ENCODE results near the gene FYN. TPM values are rescaled to one million over a fixed set of nuclear protein-coding genes. Genes with fewer than 3 reads are reported as not detected.
"Not testable (repeated sequence)": the region's sequence is repeated elsewhere in the genome, so short reads cannot be mapped to it uniquely, and the experiment has no call there.

FYN gene
- total and polyA plus RNA-seq, 2 of the 13 experiments (the other 11 are each of a cell fraction or from before 2014, with no cell fraction given): 15.5 to 24.6 TPM

GRCh38 chr6:111835807-111836206 is 37.4 kb downstream of the FYN start (continued):
- no peak for TF ChIP-seq MXD4 (CRISPR knock-in tag; IDR thresholded peaks at IDR 0.05)
- TF ChIP-seq NFATC3 (CRISPR knock-in tag; IDR thresholded peaks at IDR 0.05): no peak
- TF ChIP-seq ATF4 (CRISPR knock-in tag; IDR thresholded peaks at IDR 0.05): no peak

GRCh38 chr6:111835398-111835797 is 37.9 kb downstream of the FYN start:
- H4K20me1 ChIP-seq (ENCODE audit: insufficient read depth, low read length); H3K9me3 ChIP-seq (ENCODE audit: low read length); intact Hi-C loops (cut with micrococcal nuclease; ENCODE audit: unreplicated experiment); H3K27me3 ChIP-seq (ENCODE audit: control insufficient read depth in 1 of 2, insufficient read depth in 2 of 2, low read length in 2 of 2); H3K4me2 ChIP-seq (ENCODE audit: low read depth, low read length); H3K4me1 ChIP-seq (ENCODE audit: insufficient read depth, low read length); H3K36me3 ChIP-seq (replicated peaks in 1 of 2; ENCODE audit: control insufficient read depth in 1 of 2, insufficient read depth in 2 of 2, low read length in 2 of 2); BruUV-seq (replicated peaks); H2AFZ ChIP-seq (ENCODE audit: low read length); ATAC-seq; H3K4me3 ChIP-seq (replicated peaks in 1 of 3; ENCODE audit: insufficient read depth in 1 of 3, low read depth in 2 of 3, low read length in 3 of 3); H3K79me2 ChIP-seq (ENCODE audit: insufficient read depth, low read length); POLR2A ChIA-PET; H3K9ac ChIP-seq (ENCODE audit: insufficient read depth, low read depth, low read length); CTCF ChIA-PET (ENCODE audit: low intra/inter-chr PET ratio, low total read pairs); in situ Hi-C loops (cut with HindIII; ENCODE audit: extremely low pct_ligation_motif_present, low pct_unique_long_range_greater_than_20kb); H3K27ac ChIP-seq (ENCODE audit: extremely low read length, insufficient read depth, low read length); DNase-seq (ENCODE audit: low spot score); FAIRE-seq: not testable (repeated sequence)
- 71% methylated on average over 7 of the region's 7 CpGs for WGBS (ENCODE audit: low lambda C conversion rate)

GRCh38 chr6:111834356-111834755 is 38.9 kb downstream of the FYN start:
- Histone ChIP-seq H2AFZ (ENCODE audit: low read length) (no peak overlapping the region), H3K27me3 (ENCODE audit: control insufficient read depth in 1 of 2, insufficient read depth in 2 of 2, low read length in 2 of 2) (no peaks in the 10 kb centered on the region), H3K9me3 (ENCODE audit: low read length) (no peaks in the 10 kb centered on the region), H3K4me1 (ENCODE audit: insufficient read depth, low read length) (peaks cover 9% of the 10 kb centered on the region), H4K20me1 (ENCODE audit: insufficient read depth, low read length) (no peaks in the 10 kb centered on the region), H3K9ac (ENCODE audit: insufficient read depth, low read depth, low read length) (no peak overlapping the region), H3K36me3 (replicated peaks in 1 of 2; ENCODE audit: control insufficient read depth in 1 of 2, insufficient read depth in 2 of 2, low read length in 2 of 2) (no peaks in the 10 kb centered on the region), H3K27ac (ENCODE audit: extremely low read length, insufficient read depth, low read length) (no peak overlapping the region), H3K4me2 (ENCODE audit: low read depth, low read length) (no peak overlapping the region), H3K79me2 (ENCODE audit: insufficient read depth, low read length) (no peaks in the 10 kb centered on the region), H3K4me3 (replicated peaks in 1 of 3; ENCODE audit: insufficient read depth in 1 of 3, low read depth in 2 of 3, low read length in 3 of 3) (no peak overlapping the region)
- POLR2A ChIA-PET: no interaction called here
- FAIRE-seq (no peak), DNase-seq (ENCODE audit: low spot score) (no peak), ATAC-seq (no peak)
- intact Hi-C loops (cut with micrococcal nuclease; ENCODE audit: unreplicated experiment) (no loop called here), in situ Hi-C loops (cut with HindIII; ENCODE audit: extremely low pct_ligation_motif_present, low pct_unique_long_range_greater_than_20kb) (no loop called here)
- BruUV-seq (replicated peaks): no TSS peak
- CTCF ChIA-PET (ENCODE audit: low intra/inter-chr PET ratio, low total read pairs): no interaction called here
- WGBS (ENCODE audit: low lambda C conversion rate): 49% methylated on average over 3 of the region's 4 CpGs
- TF ChIP-seq ZNF280D (CRISPR knock-in tag; IDR thresholded peaks at IDR 0.05) (no peak), NR1H2 (CRISPR knock-in tag; IDR thresholded peaks at IDR 0.05; ENCODE audit: borderline replicate concordance, low read depth) (no peak), AGO2 (optimal IDR thresholded peaks at IDR 0.05; ENCODE audit: low read depth, low read length) (no peak), ZNF224 (CRISPR knock-in tag; IDR thresholded peaks at IDR 0.05) (no peak), MAZ (IDR thresholded peaks at IDR 0.05; ENCODE audit: borderline replicate concordance, low read depth, low read length) (no peak), MAZ (CRISPR knock-in tag; IDR thresholded peaks at IDR 0.05; ENCODE audit: low read depth) (no peak), NR0B2 (CRISPR knock-in tag; IDR thresholded peaks at IDR 0.05) (no peak), PLRG1 (conservative IDR thresholded peaks at IDR 0.05) (no peak), ZGPAT (CRISPR knock-in tag; IDR thresholded peaks at IDR 0.05) (no peak)

All from HepG2 (cell line).